ENCODE data around the gene RNF175. TPM values are rescaled to one million over a fixed set of nuclear protein-coding genes. Genes with fewer than 3 reads are reported as not detected.

RNF175 gene
- polyA plus RNA-seq, 1 donor from 2014 or later, result 30.1 TPM

DNA sequence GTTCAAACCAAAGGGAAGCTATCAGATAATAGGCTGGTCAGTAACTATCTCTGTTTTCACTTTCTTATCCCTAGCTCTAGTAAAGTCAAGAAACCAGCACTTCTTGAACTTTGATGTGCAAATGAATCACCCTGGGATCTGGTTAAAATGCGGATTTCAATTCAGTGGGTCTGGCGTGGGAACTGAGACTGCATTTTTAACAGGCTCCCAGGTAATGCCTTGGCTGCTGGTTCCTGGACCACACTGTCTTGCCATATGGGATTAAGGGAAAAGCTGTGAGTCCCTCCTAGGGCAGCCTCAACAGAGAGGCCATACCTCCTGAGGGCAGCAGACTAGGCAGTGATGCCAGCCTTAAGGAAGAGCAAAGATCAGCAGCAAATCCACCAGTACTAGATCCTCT is 1.7 kb downstream of the RNF175 start:
- Histone ChIP-seq H3K27ac (ENCODE audit: low read length) (no peak overlapping the region), H3K9me3 (ENCODE audit: low read length) (no peaks in the 10 kb centered on the region), H3K9me2 (ENCODE audit: insufficient read depth, low read length) (no peaks in the 10 kb centered on the region), H3K4me2 (ENCODE audit: low read length) (no peak overlapping the region), H3K27me3 (ENCODE audit: insufficient read depth, low read depth, low read length) (no peaks in the 10 kb centered on the region), H2AFZ (ENCODE audit: low read depth, low read length) (no peak overlapping the region), H3K36me3 (ENCODE audit: insufficient read depth, low read length) (no peaks in the 10 kb centered on the region), H3F3A (ENCODE audit: insufficient read depth, low read length, poor library complexity, severe bottlenecking) (no peaks in the 10 kb centered on the region), H3K4me3 (ENCODE audit: low read length) (no peak overlapping the region), H4K20me1 (ENCODE audit: insufficient read depth) (no peaks in the 10 kb centered on the region), H3K9ac (ENCODE audit: low read length) (no peak overlapping the region), H3K79me2 (replicated peaks; ENCODE audit: insufficient read depth, low read length) (peaks cover 6% of the 10 kb centered on the region)
- no peak for TF ChIP-seq SMC3 (conservative IDR thresholded peaks at IDR 0.05; ENCODE audit: poor library complexity)
- no peak for TF ChIP-seq CTCF (IDR thresholded peaks at IDR 0.05; ENCODE audit: poor library complexity, severe bottlenecking)
- TF ChIP-seq EZH2 (IDR thresholded peaks at IDR 0.05; ENCODE audit: borderline replicate concordance, insufficient read depth, low read length, poor library complexity, severe bottlenecking), result no peak
- no peak for TF ChIP-seq POLR2AphosphoS5 (IDR thresholded peaks at IDR 0.05)
- TF ChIP-seq REST (IDR thresholded peaks at IDR 0.05; ENCODE audit: borderline replicate concordance), result no peak
- no peak for TF ChIP-seq EP300 (conservative IDR thresholded peaks at IDR 0.05; ENCODE audit: poor library complexity, severe bottlenecking)
- TF ChIP-seq MXI1 (conservative IDR thresholded peaks at IDR 0.05; ENCODE audit: poor library complexity, severe bottlenecking), result no peak
- TF ChIP-seq TAF1 (IDR thresholded peaks at IDR 0.05; ENCODE audit: low read depth), result no peak
- no peak for TF ChIP-seq RAD21 (conservative IDR thresholded peaks at IDR 0.05)

DNA sequence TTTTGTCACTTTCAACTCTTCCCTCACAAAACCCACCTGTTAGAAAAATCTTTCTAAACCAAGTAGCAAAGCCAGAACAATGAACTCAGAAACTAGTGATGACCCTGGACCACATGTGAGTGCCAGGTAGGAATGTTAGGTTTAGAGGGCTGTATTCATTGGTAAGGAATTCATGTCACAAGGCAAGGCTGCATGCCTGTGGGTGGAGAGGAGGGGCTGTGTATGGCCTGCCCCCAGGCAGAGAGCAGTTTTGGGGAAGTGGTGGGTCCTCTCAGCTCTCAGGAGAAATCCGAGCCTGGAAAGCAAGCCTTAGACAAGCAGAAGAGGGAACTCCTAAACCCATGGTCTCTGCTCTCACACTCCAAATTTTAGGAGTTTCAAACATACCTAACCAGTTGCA is 2.4 kb downstream of the RNF175 start:
- Histone ChIP-seq H3K9me3 (ENCODE audit: low read length) (no peaks in the 10 kb centered on the region), H3K9ac (ENCODE audit: low read length) (no peak overlapping the region), H3K4me2 (ENCODE audit: low read length) (no peak overlapping the region), H3K27ac (ENCODE audit: low read length) (no peak overlapping the region), H3K27me3 (ENCODE audit: insufficient read depth, low read depth, low read length) (no peaks in the 10 kb centered on the region), H3K79me2 (replicated peaks; ENCODE audit: insufficient read depth, low read length) (peaks cover 6% of the 10 kb centered on the region), H3F3A (ENCODE audit: insufficient read depth, low read length, poor library complexity, severe bottlenecking) (no peaks in the 10 kb centered on the region), H3K4me3 (ENCODE audit: low read length) (no peak overlapping the region), H2AFZ (ENCODE audit: low read depth, low read length) (no peak overlapping the region), H3K36me3 (ENCODE audit: insufficient read depth, low read length) (no peaks in the 10 kb centered on the region), H3K9me2 (ENCODE audit: insufficient read depth, low read length) (no peaks in the 10 kb centered on the region), H4K20me1 (ENCODE audit: insufficient read depth) (no peaks in the 10 kb centered on the region)
- no peak for TF ChIP-seq SMC3 (conservative IDR thresholded peaks at IDR 0.05; ENCODE audit: poor library complexity)
- no peak for TF ChIP-seq TAF1 (IDR thresholded peaks at IDR 0.05; ENCODE audit: low read depth)
- TF ChIP-seq EZH2 (IDR thresholded peaks at IDR 0.05; ENCODE audit: borderline replicate concordance, insufficient read depth, low read length, poor library complexity, severe bottlenecking), result no peak

GRCh38 chr4:153755186-153755585 is 4.6 kb downstream of the RNF175 start:
- Histone ChIP-seq H3K36me3 (ENCODE audit: insufficient read depth, low read length) (no peaks in the 10 kb centered on the region), H3K27ac (ENCODE audit: low read length) (no peak overlapping the region), H3K4me3 (ENCODE audit: low read length) (no peak overlapping the region), H2AFZ (ENCODE audit: low read depth, low read length) (no peak overlapping the region), H3K9ac (ENCODE audit: low read length) (no peak overlapping the region), H3K4me2 (ENCODE audit: low read length) (no peak overlapping the region), H3K27me3 (ENCODE audit: insufficient read depth, low read depth, low read length) (no peaks in the 10 kb centered on the region), H4K20me1 (ENCODE audit: insufficient read depth) (no peaks in the 10 kb centered on the region), H3F3A (ENCODE audit: insufficient read depth, low read length, poor library complexity, severe bottlenecking) (no peaks in the 10 kb centered on the region), H3K9me2 (ENCODE audit: insufficient read depth, low read length) (no peaks in the 10 kb centered on the region), H3K79me2 (replicated peaks; ENCODE audit: insufficient read depth, low read length) (peaks cover 6% of the 10 kb centered on the region), H3K9me3 (ENCODE audit: low read length) (no peaks in the 10 kb centered on the region)
- TF ChIP-seq RAD21 (conservative IDR thresholded peaks at IDR 0.05) (no peak), REST (IDR thresholded peaks at IDR 0.05; ENCODE audit: borderline replicate concordance) (no peak), EZH2 (IDR thresholded peaks at IDR 0.05; ENCODE audit: borderline replicate concordance, insufficient read depth, low read length, poor library complexity, severe bottlenecking) (no peak), EP300 (conservative IDR thresholded peaks at IDR 0.05; ENCODE audit: poor library complexity, severe bottlenecking) (no peak), TAF1 (IDR thresholded peaks at IDR 0.05; ENCODE audit: low read depth) (no peak), SMC3 (conservative IDR thresholded peaks at IDR 0.05; ENCODE audit: poor library complexity) (no peak), MXI1 (conservative IDR thresholded peaks at IDR 0.05; ENCODE audit: poor library complexity, severe bottlenecking) (no peak), CTCF (IDR thresholded peaks at IDR 0.05; ENCODE audit: poor library complexity, severe bottlenecking) (no peak), POLR2AphosphoS5 (IDR thresholded peaks at IDR 0.05) (no peak)

Data from neural cell (in vitro differentiated cells).